A549 (cell line): ENCODE data around the gene GET4. TPM values are rescaled to one million over a fixed set of nuclear protein-coding genes. Genes with fewer than 3 reads are reported as not detected.
"Not testable (repeated sequence)": the region's sequence is repeated elsewhere in the genome, so short reads cannot be mapped to it uniquely, and the experiment has no call there.

Experiments used
- ATAC-seq, 2 experiments: fragments of 200-7000 bp in 1 of 2; fragments of >200 bp in 1 of 2; cut with Nextera tagmentation in 1 of 2; cut with Tn5 transposase in 1 of 2; 3 replicates each; pipeline versions ENCODE4 v1.8.0 to v1.9.1; 2018 to 2020; ENCODE audit warnings: mild to moderate bottlenecking in 1 of 2, moderate library complexity in 1 of 2
- CTCF ChIA-PET: fragments of 300-600 bp; sonication (Branson Sonifier 250); formaldehyde crosslinking; extraction: SDS; loops from one replicate; lab custom pipeline; 2021; ENCODE audit warnings: antibody characterized with exemption, inconsistent platforms; lab: Yijun Ruan, JAX
- POLR2A ChIA-PET: fragments of 350-600 bp; formaldehyde crosslinking; extraction: SDS; loops from one replicate; lab custom pipeline; 2021; ENCODE audit warnings: antibody characterized with exemption, inconsistent platforms; lab: Yijun Ruan, JAX
- DNase-seq, 2 experiments: peaks; one replicate each; pipeline versions ENCODE4 v3.0.0 to v3.0.0-alpha.2; 2011 to 2016; ENCODE audit warnings: low read depth in 1 of 2, low spot score in 1 of 2
- FAIRE-seq: peaks from 2 replicates; lab custom pipeline; 2011; peaks lifted over from hg19 to GRCh38; lab: Jason Lieb, UNC
- H3K27ac ChIP-seq, 2 experiments: fragments of >200 bp; sonication (Bioruptor Twin); formaldehyde crosslinking; 3 replicates each; pipeline ENCODE4 v1.5.1; 2016 to 2017
- H3K4me1 ChIP-seq: fragments of >200 bp; sonication (Bioruptor Twin); formaldehyde crosslinking; 3 replicates; pipeline ENCODE4 v1.6.1; 2016
- H3K4me2 ChIP-seq: fragments of >200 bp; sonication (Bioruptor Twin); formaldehyde crosslinking; 3 replicates; pipeline ENCODE4 v1.6.1; 2016
- H3K4me3 ChIP-seq: fragments of >200 bp; sonication (Bioruptor Twin); formaldehyde crosslinking; 3 replicates; pipeline ENCODE4 v1.5.1; 2016
- H3K9me3 ChIP-seq: fragments of >200 bp; sonication (Bioruptor Twin); formaldehyde crosslinking; 3 replicates; pipeline ENCODE4 v1.6.1; 2016
- CHD4 ChIP-seq: fragments of 200-600 bp; sonication (generic); IDR thresholded peaks from 2 replicates; pipeline ENCODE4 v1.6.1; 2016; ENCODE audit warnings: antibody characterized with exemption, mild to moderate bottlenecking, borderline replicate concordance
- CTCF ChIP-seq: fragments of >200 bp; sonication (Bioruptor Twin); formaldehyde crosslinking; IDR thresholded peaks from 3 replicates; pipeline ENCODE4 v1.5.1; 2016
- E2F6 ChIP-seq: IDR thresholded peaks from 2 replicates; pipeline ENCODE4 v1.6.1; 2012; ENCODE audit warnings: low read depth, borderline replicate concordance
- EHF ChIP-seq: fragments of 250-450 bp; sonication (Bioruptor Pico); IDR thresholded peaks from 2 replicates; pipeline ENCODE4 v1.5.0; 2020; ENCODE audit warnings: mild to moderate bottlenecking
- HEYL ChIP-seq: fragments of 250-450 bp; sonication (Bioruptor Pico); IDR thresholded peaks from 2 replicates; pipeline ENCODE4 v1.8.0; 2021; ENCODE audit warnings: mild to moderate bottlenecking, moderate library complexity
- HOXA7 ChIP-seq: fragments of 250-450 bp; sonication (Bioruptor Pico); IDR thresholded peaks from 2 replicates; pipeline ENCODE4 v1.5.0; 2020; ENCODE audit warnings: mild to moderate bottlenecking, moderate library complexity
- MAX ChIP-seq: IDR thresholded peaks from 2 replicates; pipeline ENCODE4 v1.6.1; 2012
- MYC ChIP-seq: IDR thresholded peaks from 2 replicates; pipeline ENCODE4 v1.6.1; 2012; ENCODE audit warnings: mild to moderate bottlenecking, inconsistent platforms, low read length, improper control_type of control experiment, borderline replicate concordance
- NPAS2 ChIP-seq: fragments of 250-450 bp; sonication (Bioruptor Pico); IDR thresholded peaks from 2 replicates; pipeline ENCODE4 v1.8.0; 2022; ENCODE audit warnings: mild to moderate bottlenecking, moderate library complexity, borderline replicate concordance
- POLR2AphosphoS2 ChIP-seq: conservative IDR thresholded peaks from 2 replicates; pipeline ENCODE4 v1.6.1; 2012; ENCODE audit warnings: low read length, improper control_type of control experiment, inconsistent platforms
- RAD21 ChIP-seq, 2 experiments: fragments of >200 bp in 1 of 2; sonication (Bioruptor Twin) in 1 of 2; formaldehyde crosslinking in 1 of 2; IDR thresholded peaks in 1 of 2; conservative IDR thresholded peaks in 1 of 2; 2 replicates in 1 of 2; 3 replicates in 1 of 2; pipeline ENCODE4 v1.6.1; 2012 to 2018; ENCODE audit warnings: inconsistent platforms in 1 of 2
- RFX5 ChIP-seq: fragments of 450-650 bp; IDR thresholded peaks from 2 replicates; pipeline ENCODE4 v1.7.1; 2014; ENCODE audit warnings: antibody characterized with exemption, mild to moderate bottlenecking, moderate library complexity
- SMC3 ChIP-seq: fragments of >200 bp; sonication (Bioruptor Twin); formaldehyde crosslinking; IDR thresholded peaks from 3 replicates; pipeline ENCODE4 v1.6.1; 2018; ENCODE audit warnings: inconsistent platforms
- USF2 ChIP-seq: fragments of 450-650 bp; IDR thresholded peaks from 2 replicates; pipeline ENCODE4 v1.6.1; 2014; ENCODE audit warnings: antibody characterized with exemption
- WGBS: methylation state at CpG from one replicate; pipeline ENCODE4 v1.1.6; 2017; ENCODE audit errors: missing lambda C conversion rate; 5-methylcytosine and 5-hydroxymethylcytosine counted together
- polyA plus RNA-seq, 4 experiments: library from polyadenylated mRNA; depleted of rRNA in 3 of 4; stranded (reverse); fragments of >200 nt; fragmentation: RNase III in 1 of 4; extraction: RNeasy Plus Mini Kit Qiagen cat#74134 plus additional on column Dnase treatment in 1 of 4; gene quantifications; 2 replicates in 3 of 4; 3 replicates in 1 of 4; pipeline ENCODE4 v1.2.3, GENCODE V29; 2011 to 2017

Gene GET4
- polyA plus RNA-seq, 2 of the 4 experiments (the other 2 are of a cell fraction): 26.1 to 37.0 TPM

- no peak for TF ChIP-seq RFX5
- H3K4me3 ChIP-seq: no peak overlapping the region
- no peak for DNase-seq
- H3K4me2 ChIP-seq: no peak overlapping the region
- 85% methylated on average over 14 of the region's 14 CpGs for WGBS
- peaks cover 18% of the 10 kb centered on the region for H3K4me1 ChIP-seq
- no peak for ATAC-seq
- no peaks in the 10 kb centered on the region for H3K9me3 ChIP-seq
- ChIA-PET CTCF (interaction anchor here (0.7 to 7.1 kb wide), 13 partner anchors 10 to 84 kb away, joined by 3 to 117 read pairs (median 4); partner anchors contain the start of gene SUN1), POLR2A (no interaction called here)
- FAIRE-seq: no peak
- no peak overlapping the region for H3K27ac ChIP-seq
Observed at GRCh38 chr7:871900-872537, 4.3 kb upstream of the GET4 start.

GRCh38 chr7:872685-873084 is 3.7 kb upstream of the GET4 start:
- not testable (repeated sequence) for ATAC-seq, H3K9me3 ChIP-seq, FAIRE-seq, DNase-seq, H3K4me2 ChIP-seq, H3K4me3 ChIP-seq, H3K27ac ChIP-seq
- 95% methylated on average over 19 of the region's 19 CpGs for WGBS
- CTCF ChIA-PET: interaction anchor here (0.6 to 7.1 kb wide), 30 partner anchors 10 to 555 kb away, joined by 3 to 117 read pairs (median 5); partner anchors contain the start of gene SUN1
- H3K4me1 ChIP-seq: peaks cover 13% of the 10 kb centered on the region
- POLR2A ChIA-PET: interaction anchor here (1.4 kb wide), 1 partner anchor 36 kb away, joined by 4 read pairs; no protein-coding TSS in a partner anchor

GRCh38 chr7:873367-874002 is 2.9 kb upstream of the GET4 start:
- peak overlapping the region; percentile 38 to 60; a peak in 5 of 6 replicates for H3K27ac ChIP-seq
- ChIA-PET POLR2A (interaction anchor here (1.4 kb wide), 1 partner anchor 37 kb away, joined by 4 read pairs; no protein-coding TSS in a partner anchor), CTCF (interaction anchor here (0.5 to 7.1 kb wide), 43 partner anchors 8 to 562 kb away, joined by 3 to 117 read pairs (median 4); partner anchors contain the start of gene SUN1)
- H3K4me1 ChIP-seq: peaks cover 17% of the 10 kb centered on the region
- TF ChIP-seq HOXA7 (CRISPR knock-in tag): no peak
- TF ChIP-seq E2F6: peak; percentile 89
- peak; percentile 99 for TF ChIP-seq MAX
- TF ChIP-seq POLR2AphosphoS2: no peak
- TF ChIP-seq USF2: peak; percentile 77
- peak; percentile 68; the same call in 1 of the 2 replicates for TF ChIP-seq NPAS2 (CRISPR knock-in tag)
- TF ChIP-seq CHD4: no peak
- no peak for TF ChIP-seq HEYL
- peak; percentile 87 for TF ChIP-seq SMC3
- TF ChIP-seq MYC: peak; percentile 98
- TF ChIP-seq CTCF: peak; percentile 87
- TF ChIP-seq EHF (CRISPR knock-in tag): 0 out of 2 replicates have a peak, but pooled peaks have one; percentile 29
- TF ChIP-seq RAD21 (conservative IDR thresholded peaks at IDR 0.05 in 1 of 2, IDR thresholded peaks at IDR 0.05 in 1 of 2): peak; percentile 78 to 79
- ATAC-seq (peak; percentile 32 to 62; a peak in 5 of 6 replicates), DNase-seq (peak; percentile 90), FAIRE-seq (no peak)
- no peak overlapping the region for H3K4me3 ChIP-seq
- 0 out of 3 replicates have a peak overlapping the region, but pooled peaks have one; percentile 2 for H3K4me2 ChIP-seq
- no peaks in the 10 kb centered on the region for H3K9me3 ChIP-seq
- WGBS: 37% methylated on average over 18 of the region's 18 CpGs
